ENCODE results near the gene CENATAC. TPM values are rescaled to one million over a fixed set of nuclear protein-coding genes. Genes with fewer than 3 reads are reported as not detected.

The CENATAC gene
- total and polyA plus RNA-seq, 9 of the 15 experiments (the other 6 are each of a cell fraction or from before 2014, with no cell fraction given), result 2.4 to 25.5 (median 13.7) TPM

DNA sequence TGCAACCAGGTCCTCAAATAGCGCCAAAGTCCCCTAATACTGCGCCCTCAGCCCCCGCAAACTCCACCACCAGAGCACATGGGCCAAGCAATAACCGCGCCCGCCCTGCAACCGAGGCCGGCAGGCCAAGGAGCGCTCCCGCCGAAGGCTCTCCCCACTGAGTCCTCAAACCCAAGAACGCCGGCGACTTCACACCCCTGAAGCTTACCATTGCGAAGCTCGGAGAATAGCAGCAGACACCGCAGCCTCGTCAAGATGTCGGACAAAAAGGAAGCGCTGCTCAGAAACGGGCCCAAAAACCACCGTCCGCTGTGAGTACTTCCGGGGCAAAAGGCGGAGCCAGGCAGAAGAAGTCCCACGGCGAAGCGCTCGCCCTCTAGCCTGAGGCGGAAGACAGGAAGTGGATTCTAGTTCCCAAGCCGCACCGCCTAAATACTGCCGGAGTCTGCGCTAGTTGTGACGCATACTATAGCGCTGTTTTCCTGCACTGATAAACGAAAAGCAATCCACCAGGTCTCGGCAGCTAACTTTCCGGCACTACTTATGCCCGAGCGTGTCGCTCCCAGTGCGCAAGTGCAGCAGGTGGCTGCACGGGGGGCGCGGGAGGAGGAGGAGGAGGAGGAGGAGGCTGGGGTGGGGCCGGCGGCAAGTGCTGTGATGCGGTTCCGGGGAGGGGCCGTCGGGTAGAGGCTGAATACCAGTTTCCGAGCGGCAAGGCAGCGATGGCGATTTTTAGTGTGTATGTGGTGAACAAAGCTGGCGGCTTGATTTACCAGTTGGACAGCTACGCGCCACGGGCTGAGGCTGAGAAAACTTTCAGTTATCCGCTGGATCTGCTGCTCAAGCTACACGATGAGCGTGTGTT is 20.4 kb downstream of the CENATAC start, which contains the start of the genes RPS25 and TRAPPC4 (continued):
- TF ChIP-seq ZNF318 (IDR thresholded peaks at IDR 0.05; ENCODE audit: borderline replicate concordance in 1 of 2, low read depth in 1 of 2), result no peak
- TF ChIP-seq RBM34 (IDR thresholded peaks at IDR 0.05; ENCODE audit: borderline replicate concordance, insufficient read depth, low read length), result no peak
- no peak for TF ChIP-seq ZNF444 (CRISPR knock-in tag; IDR thresholded peaks at IDR 0.05)
- peak; percentile 69 for TF ChIP-seq SAP30 (IDR thresholded peaks at IDR 0.05; ENCODE audit: borderline replicate concordance, insufficient read depth, low read depth, low read length, poor library complexity, severe bottlenecking)
- peak; percentile 100 for TF ChIP-seq NR2C2 (CRISPR knock-in tag; IDR thresholded peaks at IDR 0.05)
- peak; percentile 100 for TF ChIP-seq NR2C2 (tag; IDR thresholded peaks at IDR 0.05)
- no peak for TF ChIP-seq ZBTB7A (IDR thresholded peaks at IDR 0.05; ENCODE audit: borderline replicate concordance, control insufficient read depth, low read depth, low read length)
- peak; percentile 91 for TF ChIP-seq MAX (CRISPR knock-in tag; IDR thresholded peaks at IDR 0.05)
- no peak for TF ChIP-seq FOXA3 (CRISPR knock-in tag; conservative IDR thresholded peaks at IDR 0.05 in 1 of 2, IDR thresholded peaks at IDR 0.05 in 1 of 2)
- TF ChIP-seq, protein P1, sequence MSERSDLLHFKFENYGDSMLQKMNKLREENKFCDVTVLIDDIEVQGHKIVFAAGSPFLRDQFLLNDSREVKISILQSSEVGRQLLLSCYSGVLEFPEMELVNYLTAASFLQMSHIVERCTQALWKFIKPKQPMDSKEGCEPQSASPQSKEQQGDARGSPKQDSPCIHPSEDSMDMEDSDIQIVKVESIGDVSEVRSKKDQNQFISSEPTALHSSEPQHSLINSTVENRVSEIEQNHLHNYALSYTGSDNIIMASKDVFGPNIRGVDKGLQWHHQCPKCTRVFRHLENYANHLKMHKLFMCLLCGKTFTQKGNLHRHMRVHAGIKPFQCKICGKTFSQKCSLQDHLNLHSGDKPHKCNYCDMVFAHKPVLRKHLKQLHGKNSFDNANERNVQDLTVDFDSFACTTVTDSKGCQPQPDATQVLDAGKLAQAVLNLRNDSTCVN (CRISPR knock-in tag; IDR thresholded peaks at IDR 0.05), result no peak
- peak; percentile 77 for TF ChIP-seq ATF7 (IDR thresholded peaks at IDR 0.05)
- no peak for TF ChIP-seq ZNF224 (CRISPR knock-in tag; IDR thresholded peaks at IDR 0.05)
- peak; percentile 100 for TF ChIP-seq EP400 (IDR thresholded peaks at IDR 0.05)
- TF ChIP-seq SAFB (IDR thresholded peaks at IDR 0.05; ENCODE audit: borderline replicate concordance, low read depth, low read length), result no peak
- TF ChIP-seq, protein P2, sequence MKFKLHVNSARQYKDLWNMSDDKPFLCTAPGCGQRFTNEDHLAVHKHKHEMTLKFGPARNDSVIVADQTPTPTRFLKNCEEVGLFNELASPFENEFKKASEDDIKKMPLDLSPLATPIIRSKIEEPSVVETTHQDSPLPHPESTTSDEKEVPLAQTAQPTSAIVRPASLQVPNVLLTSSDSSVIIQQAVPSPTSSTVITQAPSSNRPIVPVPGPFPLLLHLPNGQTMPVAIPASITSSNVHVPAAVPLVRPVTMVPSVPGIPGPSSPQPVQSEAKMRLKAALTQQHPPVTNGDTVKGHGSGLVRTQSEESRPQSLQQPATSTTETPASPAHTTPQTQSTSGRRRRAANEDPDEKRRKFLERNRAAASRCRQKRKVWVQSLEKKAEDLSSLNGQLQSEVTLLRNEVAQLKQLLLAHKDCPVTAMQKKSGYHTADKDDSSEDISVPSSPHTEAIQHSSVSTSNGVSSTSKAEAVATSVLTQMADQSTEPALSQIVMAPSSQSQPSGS (CRISPR knock-in tag; IDR thresholded peaks at IDR 0.05), result no peak
